AG04449 (cell line): ENCODE measurements around the gene DEFB129.

Source experiments
- CTCF ChIA-PET: fragments of 350-600 bp; formaldehyde crosslinking; extraction: SDS; loops from one replicate; lab custom pipeline; 2021; ENCODE audit warnings: antibody characterized with exemption; lab: Yijun Ruan, JAX
- POLR2A ChIA-PET: fragments of 400-600, 350-600 bp; formaldehyde crosslinking; extraction: SDS; loops from one replicate; lab custom pipeline; 2020; ENCODE audit warnings: antibody characterized with exemption, inconsistent platforms; lab: Yijun Ruan, JAX
- DNase-seq: peaks from one replicate; pipeline ENCODE4 v3.0.0-alpha.2; 2010; ENCODE audit warnings: low read depth, low spot score
- H3K4me3 ChIP-seq: 2 replicates; pipeline ENCODE4 v1.5.1; 2011; ENCODE audit warnings: low read depth, mild to moderate bottlenecking, control low read depth, low read length
- TF ChIP-seq, protein P1 (sequence below): IDR thresholded peaks from one replicate; pipeline ENCODE4 v1.5.1; 2011; ENCODE audit warnings: mild to moderate bottlenecking, moderate library complexity, low read length, control low read depth, inconsistent platforms; ENCODE audit not compliant: insufficient read depth; ENCODE audit errors: missing control alignments

The DEFB129 gene

DNA sequence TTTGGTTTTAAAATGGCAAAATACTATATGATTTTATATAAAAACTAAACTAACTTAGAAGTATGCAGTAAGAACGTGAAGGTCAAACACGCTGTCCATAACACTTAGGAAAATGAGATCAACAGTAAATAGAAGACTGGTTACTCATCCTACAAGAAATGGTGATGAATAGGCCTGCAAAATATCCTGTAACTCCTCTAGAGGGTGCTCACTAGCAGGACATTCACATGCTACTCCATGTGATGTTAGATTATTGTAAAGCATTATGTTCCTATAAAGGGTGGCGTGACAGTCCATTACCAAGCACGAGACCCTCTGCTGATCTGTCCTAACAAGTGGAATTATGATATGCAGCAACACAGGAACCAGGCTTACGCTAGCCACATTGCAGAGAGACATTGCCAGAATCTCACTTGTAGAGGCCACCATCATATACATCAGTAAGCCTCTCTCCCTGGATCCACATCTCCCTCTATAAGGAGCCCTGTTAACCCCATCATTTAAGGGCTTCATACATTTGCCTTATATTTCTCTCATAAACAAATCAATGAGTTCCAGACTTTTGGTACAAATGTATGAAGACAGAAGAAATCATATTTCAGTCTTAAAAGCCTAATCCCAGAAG is 18.0 kb upstream of the DEFB129 start:
- TF ChIP-seq, protein P1, sequence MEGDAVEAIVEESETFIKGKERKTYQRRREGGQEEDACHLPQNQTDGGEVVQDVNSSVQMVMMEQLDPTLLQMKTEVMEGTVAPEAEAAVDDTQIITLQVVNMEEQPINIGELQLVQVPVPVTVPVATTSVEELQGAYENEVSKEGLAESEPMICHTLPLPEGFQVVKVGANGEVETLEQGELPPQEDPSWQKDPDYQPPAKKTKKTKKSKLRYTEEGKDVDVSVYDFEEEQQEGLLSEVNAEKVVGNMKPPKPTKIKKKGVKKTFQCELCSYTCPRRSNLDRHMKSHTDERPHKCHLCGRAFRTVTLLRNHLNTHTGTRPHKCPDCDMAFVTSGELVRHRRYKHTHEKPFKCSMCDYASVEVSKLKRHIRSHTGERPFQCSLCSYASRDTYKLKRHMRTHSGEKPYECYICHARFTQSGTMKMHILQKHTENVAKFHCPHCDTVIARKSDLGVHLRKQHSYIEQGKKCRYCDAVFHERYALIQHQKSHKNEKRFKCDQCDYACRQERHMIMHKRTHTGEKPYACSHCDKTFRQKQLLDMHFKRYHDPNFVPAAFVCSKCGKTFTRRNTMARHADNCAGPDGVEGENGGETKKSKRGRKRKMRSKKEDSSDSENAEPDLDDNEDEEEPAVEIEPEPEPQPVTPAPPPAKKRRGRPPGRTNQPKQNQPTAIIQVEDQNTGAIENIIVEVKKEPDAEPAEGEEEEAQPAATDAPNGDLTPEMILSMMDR = peak; percentile 63
- peak; percentile 33 for DNase-seq
- no peak overlapping the region for H3K4me3 ChIP-seq
- ChIA-PET CTCF (interaction anchor here (0.8 to 2.7 kb wide), 4 partner anchors 100 to 121 kb away, joined by 4 to 20 read pairs (median 11); no protein-coding TSS in a partner anchor), POLR2A (no interaction called here)

DNA sequence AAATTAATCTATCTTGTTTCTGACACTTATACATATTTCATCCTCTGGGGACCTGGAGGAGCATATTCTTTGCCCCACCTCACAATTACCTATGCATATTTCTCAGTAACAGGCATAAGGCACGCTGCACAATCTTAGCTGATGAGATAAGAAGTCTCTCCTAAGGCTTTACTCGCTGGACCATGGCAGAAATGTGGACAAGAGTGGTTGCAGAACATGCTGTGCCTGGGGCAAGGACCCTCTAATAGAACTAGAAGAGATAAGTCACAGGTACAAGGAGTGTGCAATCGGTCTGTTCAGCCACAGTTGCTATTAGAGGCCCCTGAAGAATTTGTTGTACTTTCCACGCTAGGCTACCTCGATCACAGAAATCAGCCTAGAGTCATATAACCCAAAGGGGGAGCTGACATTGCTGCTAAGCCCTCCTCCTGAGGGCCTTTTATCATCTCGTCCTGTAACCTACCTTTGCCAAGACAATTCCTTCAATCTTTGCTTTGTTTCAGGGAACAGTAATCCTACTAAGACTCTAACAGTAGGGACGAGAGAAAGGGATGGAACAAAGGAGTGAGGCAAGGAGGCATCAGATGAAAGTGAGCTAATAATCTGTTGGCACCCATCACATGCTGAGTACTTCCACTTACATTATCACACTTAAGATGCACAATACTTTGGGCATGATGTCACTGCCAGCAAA is 16.1 kb upstream of the DEFB129 start:
- TF ChIP-seq, protein P1 = no peak
- H3K4me3 ChIP-seq = no peak overlapping the region
- POLR2A ChIA-PET = no interaction called here
- DNase-seq = no peak
- CTCF ChIA-PET = interaction anchor here (0.8 to 2.7 kb wide), 4 partner anchors 55 to 135 kb away, joined by 3 to 17 read pairs (median 4); no protein-coding TSS in a partner anchor

DNA sequence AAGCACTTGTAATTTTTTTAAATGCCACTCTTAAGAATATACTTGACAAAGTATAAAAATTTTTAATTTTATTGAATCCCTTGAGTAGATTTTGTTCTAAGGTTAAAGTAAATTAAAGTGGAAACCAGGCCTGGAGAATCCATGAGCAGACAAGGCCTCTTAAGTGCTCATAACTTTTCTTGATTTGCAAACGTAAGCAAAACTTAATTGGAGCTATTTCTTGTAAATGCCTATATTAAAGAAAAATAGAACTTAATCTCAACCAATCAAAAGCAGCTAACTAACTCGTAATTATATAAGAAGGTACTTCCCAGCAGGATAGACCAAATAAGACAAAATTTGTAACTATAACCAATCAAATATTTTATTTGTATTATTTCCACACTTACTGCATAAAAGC is 12.7 kb upstream of the DEFB129 start:
- DNase-seq = no peak
- TF ChIP-seq, protein P1 = no peak
- CTCF ChIA-PET = interaction anchor here (0.9 to 2.1 kb wide), 4 partner anchors 8 to 116 kb away, joined by 3 to 9 read pairs (median 4); no protein-coding TSS in a partner anchor
- no peak overlapping the region for H3K4me3 ChIP-seq
- POLR2A ChIA-PET = no interaction called here

DNA sequence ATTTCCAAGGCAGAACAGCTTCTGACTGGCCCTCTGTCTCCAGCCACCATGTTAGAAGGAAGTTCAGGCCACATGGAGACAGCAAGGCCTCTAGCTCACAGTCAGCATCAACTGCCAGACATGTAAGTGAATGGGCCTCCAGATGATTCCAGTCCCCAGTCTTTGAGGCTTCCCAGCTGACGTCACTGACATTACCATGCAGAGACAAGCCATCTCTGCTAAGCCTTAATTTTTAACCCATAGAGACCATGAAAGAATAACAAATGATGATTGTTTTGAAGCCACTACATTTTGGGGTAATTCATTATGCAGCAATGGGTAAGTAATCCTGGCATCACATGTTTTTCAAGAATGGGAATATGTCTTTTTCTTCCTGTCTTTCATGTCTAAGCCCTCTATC is 11.3 kb upstream of the DEFB129 start:
- TF ChIP-seq, protein P1 = no peak
- ChIA-PET CTCF (interaction anchor here (2.1 kb wide), 1 partner anchor 51 kb away, joined by 5 read pairs; no protein-coding TSS in a partner anchor), POLR2A (no interaction called here)
- no peak overlapping the region for H3K4me3 ChIP-seq
- no peak for DNase-seq

DNA sequence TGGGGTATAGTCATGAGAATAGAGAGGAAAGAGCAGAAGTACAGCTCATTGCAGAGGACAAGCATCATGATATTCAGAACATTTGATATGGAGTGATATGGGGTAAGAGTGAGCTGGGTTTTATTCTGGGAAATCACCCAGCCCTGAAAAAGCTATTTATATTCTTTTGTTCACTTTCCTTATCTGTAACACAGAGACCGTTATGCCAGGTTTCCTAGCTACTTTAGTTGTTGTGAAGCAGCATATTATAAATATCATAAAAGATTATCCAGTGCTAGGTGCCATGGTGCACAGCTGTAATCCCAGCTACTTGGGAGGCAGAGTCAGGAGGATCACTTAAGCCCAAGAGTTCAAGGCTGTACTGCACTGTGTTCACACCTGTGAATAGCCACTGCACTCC is 9.8 kb upstream of the DEFB129 start:
- ChIA-PET POLR2A (no interaction called here), CTCF (interaction anchor here (0.9 to 1.8 kb wide), 2 partner anchors 41 to 113 kb away, joined by 3 to 4 read pairs; no protein-coding TSS in a partner anchor)
- H3K4me3 ChIP-seq = no peak overlapping the region
- DNase-seq = no peak
- TF ChIP-seq, protein P1 = no peak
